GM18499 (cell line): Measurements from ENCODE around the gene PLAAT5.
"Not testable (repeated sequence)": the region's sequence is repeated elsewhere in the genome, so short reads cannot be mapped to it uniquely, and the experiment has no call there.

Source experiments
- ATAC-seq: cut with Tn5 transposase; IDR thresholded peaks from one replicate; pipeline ENCODE4 v1.9.1; 2021; ENCODE audit warnings: moderate number of reproducible peaks; ENCODE audit not compliant: insufficient read depth, unreplicated experiment

The PLAAT5 gene

DNA sequence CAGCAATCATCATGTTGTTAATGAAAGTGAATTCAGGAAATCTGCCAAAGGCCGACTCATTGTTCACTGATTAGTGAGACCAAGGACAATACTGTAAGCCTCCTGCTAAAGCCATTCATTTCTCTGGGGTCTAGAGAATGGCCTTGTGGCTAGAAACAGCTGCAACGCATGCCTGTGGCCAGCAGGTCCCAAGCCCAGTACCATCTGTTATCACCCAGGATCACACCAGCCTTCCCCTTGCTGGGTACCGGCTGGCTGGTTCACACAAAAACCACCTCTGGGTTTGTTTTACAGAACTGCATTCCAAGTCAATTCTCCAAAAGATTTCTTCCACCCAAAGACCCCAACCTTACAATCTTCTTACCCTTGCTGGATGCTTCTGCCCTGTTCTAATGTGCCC, 1.1 kb downstream of the PLAAT5 start:
- no peak for ATAC-seq

- no peak for ATAC-seq
Measured at GRCh38 chr11:63488789-63489188, 2.2 kb downstream of the PLAAT5 start.

DNA sequence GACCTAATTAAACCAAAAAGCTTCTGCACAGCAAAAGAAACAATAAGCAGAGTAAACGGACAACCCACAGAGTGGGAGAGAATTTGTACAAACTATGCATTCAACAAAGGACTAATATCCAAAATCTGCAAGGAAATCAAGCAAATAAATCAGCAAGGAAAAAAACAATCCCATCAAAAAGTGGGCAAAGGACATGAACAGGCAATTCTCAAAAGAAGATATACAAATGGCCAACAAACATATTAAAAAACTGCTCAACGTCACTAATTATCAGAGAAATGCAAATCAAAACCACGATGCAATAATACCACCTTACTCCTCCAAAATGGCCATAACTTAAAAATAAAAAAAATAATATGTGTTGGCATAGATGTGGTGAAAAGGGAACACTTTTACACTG, 5.2 kb downstream of the PLAAT5 start:
- ATAC-seq, result no peak

DNA sequence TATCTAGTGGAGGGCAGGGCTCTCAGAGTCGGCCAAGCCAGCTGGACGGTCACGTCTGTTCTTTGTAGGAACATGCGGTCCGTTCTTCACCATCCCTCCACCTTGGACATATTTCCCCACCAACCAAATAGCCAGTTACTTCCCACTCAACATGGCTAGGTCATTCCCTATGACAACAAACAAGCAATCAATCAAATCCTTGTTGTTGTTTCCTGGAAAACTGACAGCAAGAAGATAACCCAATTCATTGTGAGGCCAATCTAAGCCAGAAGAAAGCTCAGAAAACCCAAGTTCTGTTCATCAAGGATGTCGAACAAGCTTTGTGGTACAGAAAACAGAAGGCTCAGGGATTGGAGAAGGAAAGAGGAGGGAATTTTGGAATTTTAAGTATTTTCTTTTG, 10.9 kb downstream of the PLAAT5 start:
- no peak for ATAC-seq

DNA sequence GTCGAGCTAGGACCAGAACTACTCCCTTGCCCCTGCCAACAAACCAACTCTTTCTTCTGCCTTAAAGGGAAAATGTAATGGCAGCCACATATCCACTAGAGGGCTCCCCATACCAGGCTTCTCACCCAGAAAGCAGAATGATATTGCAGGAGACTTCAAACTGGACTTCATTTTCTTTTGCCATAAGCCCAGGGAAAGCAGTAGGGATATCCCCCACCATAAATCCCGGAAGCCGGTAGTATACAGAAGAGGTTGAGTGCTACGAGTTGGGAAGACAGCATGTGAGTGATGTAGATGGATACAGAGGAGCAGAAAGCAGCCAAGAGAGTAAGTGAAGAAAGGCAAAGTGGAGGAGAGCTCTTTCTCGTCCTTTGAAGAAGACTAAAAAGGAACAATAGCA, 12.1 kb downstream of the PLAAT5 start:
- no peak for ATAC-seq

DNA sequence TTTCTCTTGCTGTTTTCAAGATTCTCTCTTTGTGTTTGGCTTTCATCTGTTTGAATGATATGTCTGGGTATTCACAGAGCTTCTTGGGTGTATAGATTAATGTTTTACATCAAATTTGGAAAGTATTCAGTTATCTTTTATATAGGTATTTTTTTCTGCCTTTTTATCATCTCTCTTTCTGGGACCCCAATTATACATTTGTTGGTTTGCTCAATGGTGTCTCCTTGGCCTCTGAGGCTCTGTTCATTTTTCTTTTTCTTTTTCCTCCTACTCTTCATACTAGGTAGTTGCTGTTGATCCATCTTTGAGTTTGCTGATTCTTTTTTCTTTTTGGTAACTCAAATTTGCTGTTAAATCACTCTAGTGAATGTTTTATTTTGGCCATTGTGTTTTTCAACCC, 14.3 kb downstream of the PLAAT5 start:
- ATAC-seq, result no peak

- no peak for ATAC-seq
Measured at GRCh38 chr11:63472372-63472771, 18.6 kb downstream of the PLAAT5 start.

DNA sequence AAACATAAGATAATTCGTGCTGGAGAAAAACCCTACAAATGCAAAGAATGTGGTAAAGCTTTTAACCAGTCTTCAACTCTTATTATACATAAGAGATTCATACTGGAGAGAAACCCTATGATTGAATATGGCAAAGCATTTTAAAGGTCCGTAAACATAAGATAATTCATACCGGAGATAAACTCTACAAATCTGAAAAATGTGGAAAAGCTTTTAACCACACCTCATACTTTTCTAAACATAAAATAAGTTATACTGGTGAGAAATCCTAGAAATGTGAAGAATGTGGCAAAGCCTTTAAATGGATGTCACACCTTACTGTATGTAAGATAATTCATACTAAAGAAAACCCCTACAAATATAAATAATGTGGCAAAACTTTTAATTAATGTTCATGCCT, 20.7 kb downstream of the PLAAT5 start:
- ATAC-seq, result no peak

GRCh38 chr11:63462137-63462536, 28.8 kb downstream of the PLAAT5 start:
- no peak for ATAC-seq

- ATAC-seq, result no peak
Measured at GRCh38 chr11:63459586-63459985, 31.4 kb downstream of the PLAAT5 start.

GRCh38 chr11:63448646-63449045, 42.3 kb downstream of the PLAAT5 start:
- ATAC-seq, result no peak

- ATAC-seq, result no peak
Measured at GRCh38 chr11:63445720-63446119, 45.2 kb downstream of the PLAAT5 start.

- ATAC-seq, result no peak
Measured at GRCh38 chr11:63445118-63445517, 45.8 kb downstream of the PLAAT5 start.

GRCh38 chr11:63444160-63444559, 46.8 kb downstream of the PLAAT5 start:
- no peak for ATAC-seq

GRCh38 chr11:63443714-63444113, 47.3 kb downstream of the PLAAT5 start:
- no peak for ATAC-seq

- not testable (repeated sequence) for ATAC-seq
Measured at GRCh38 chr11:63435831-63436230, 55.1 kb downstream of the PLAAT5 start.

GRCh38 chr11:63435351-63435750, 55.6 kb downstream of the PLAAT5 start:
- not testable (repeated sequence) for ATAC-seq

DNA sequence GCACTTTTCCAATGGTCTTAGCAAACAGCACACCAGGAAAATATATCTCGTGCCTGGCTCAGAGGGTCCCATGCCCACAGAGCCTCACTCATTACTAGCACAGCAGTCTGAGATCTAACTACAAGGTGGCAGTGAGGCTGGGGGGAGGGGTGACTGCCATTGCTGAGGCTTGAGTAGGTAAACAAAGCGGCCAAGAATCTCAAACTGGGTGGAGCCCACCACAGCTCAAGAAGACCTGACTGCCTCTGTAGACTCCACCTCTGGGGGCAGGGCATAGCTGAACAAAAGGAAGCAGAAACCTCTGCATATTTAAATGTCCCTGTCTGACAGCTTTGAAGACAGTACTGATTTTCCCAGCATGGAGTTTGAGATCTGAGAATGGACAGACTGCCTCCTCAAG, 60.2 kb downstream of the PLAAT5 start:
- ATAC-seq, result not testable (repeated sequence)

GRCh38 chr11:63427971-63428508, 62.9 kb downstream of the PLAAT5 start:
- no peak for ATAC-seq

DNA sequence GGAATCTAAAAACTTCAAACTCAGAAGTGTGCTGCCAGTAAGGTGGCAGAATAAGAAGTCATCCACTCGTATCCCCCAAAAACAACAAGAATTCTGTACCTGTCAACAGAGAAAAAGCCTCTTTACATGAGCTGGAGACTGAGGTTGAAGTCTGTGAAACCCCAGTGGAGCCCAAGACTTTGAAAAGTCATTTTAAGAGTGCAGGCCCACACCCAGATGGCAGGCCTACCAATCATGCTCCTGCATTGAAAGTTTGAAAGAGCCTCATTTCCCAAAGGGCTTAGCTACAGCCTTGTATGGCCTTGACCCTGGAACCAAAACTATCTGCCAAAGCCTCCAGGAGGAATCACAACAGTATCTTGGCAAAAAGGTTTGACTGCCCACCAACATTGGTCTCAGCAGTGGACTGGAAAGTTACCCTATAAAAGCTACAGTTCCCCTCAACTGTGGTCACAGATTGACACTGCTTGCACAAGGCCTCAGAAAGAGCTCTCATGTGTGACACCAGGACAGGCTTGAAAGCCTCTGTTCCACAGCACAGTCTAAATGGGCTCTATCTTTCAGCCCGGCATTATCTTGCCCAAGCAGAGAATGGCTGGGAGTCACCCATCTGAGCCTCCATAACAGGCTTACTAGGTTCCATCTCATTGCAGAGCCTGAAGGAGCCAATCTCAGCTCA, 73.7 kb downstream of the PLAAT5 start:
- ATAC-seq, result no peak
